Measurements from ENCODE around the gene TSC2.

TSC2 gene

GRCh38 chr16:2071454-2072202 lies 23.8 kb downstream of the TSC2 start:
- no peak for DNase-seq

GRCh38 chr16:2072926-2073325 lies 25.1 kb downstream of the TSC2 start:
- DNase-seq = no peak

- no peak for DNase-seq
These were observed 26.3 kb downstream of the TSC2 start for GRCh38 chr16:2074071-2074470.

- DNase-seq = no peak
These were observed 27.8 kb downstream of the TSC2 start for GRCh38 chr16:2075631-2076030.

- no peak for DNase-seq
These were observed 28.5 kb downstream of the TSC2 start for GRCh38 chr16:2076072-2076865.

GRCh38 chr16:2077016-2077415 lies 29.2 kb downstream of the TSC2 start:
- no peak for DNase-seq

- DNase-seq = no peak
These were observed 29.9 kb downstream of the TSC2 start for GRCh38 chr16:2077696-2078095.

GRCh38 chr16:2078096-2078495 lies 30.3 kb downstream of the TSC2 start:
- no peak for DNase-seq

GRCh38 chr16:2078691-2079090 lies 30.9 kb downstream of the TSC2 start:
- DNase-seq = no peak

GRCh38 chr16:2079311-2079800 lies 31.6 kb downstream of the TSC2 start:
- DNase-seq = no peak

- no peak for DNase-seq
These were observed 32.2 kb downstream of the TSC2 start for GRCh38 chr16:2079991-2080390.

GRCh38 chr16:2081201-2082084 lies 33.7 kb downstream of the TSC2 start:
- peak in 1 of 3 experiments; percentile 34 for DNase-seq

- peak; percentile 73 to 90 (median 81) for DNase-seq
These were observed 34.6 kb downstream of the TSC2 start for GRCh38 chr16:2082171-2082982.

GRCh38 chr16:2082983-2083364 lies 35.2 kb downstream of the TSC2 start:
- no peak for DNase-seq

- DNase-seq = no peak
These were observed 35.6 kb downstream of the TSC2 start for GRCh38 chr16:2083409-2083808.

- DNase-seq = no peak
These were observed 36.3 kb downstream of the TSC2 start for GRCh38 chr16:2083876-2084780.

GRCh38 chr16:2084895-2085625 lies 37.3 kb downstream of the TSC2 start:
- no peak for DNase-seq

- DNase-seq = no peak
These were observed 37.9 kb downstream of the TSC2 start for GRCh38 chr16:2085669-2086068.

GRCh38 chr16:2086106-2086742 lies 38.4 kb downstream of the TSC2 start:
- DNase-seq = no peak

Measured in NCI-H1417 (cell line).